HepG2 (cell line): ENCODE data around the gene ARHGAP23. TPM values are rescaled to one million over a fixed set of nuclear protein-coding genes. Genes with fewer than 3 reads are reported as not detected.

Source experiments
- ATAD3A ChIP-seq: sonication (generic); formaldehyde crosslinking; IDR thresholded peaks from 2 replicates; pipeline ENCODE4 v1.4.0; 2020; ENCODE audit warnings: missing genetic modification reagents
- CENPX ChIP-seq: sonication (generic); formaldehyde crosslinking; IDR thresholded peaks from 2 replicates; pipeline ENCODE4 v1.9.0; 2021; ENCODE audit warnings: mild to moderate bottlenecking, missing genetic modification reagents, moderate library complexity
- ELF3 ChIP-seq: IDR thresholded peaks from 2 replicates; pipeline ENCODE4 v1.6.1; 2016; ENCODE audit warnings: missing genetic modification reagents, missing compliant biosample characterization
- HOXA9 ChIP-seq: sonication (generic); formaldehyde crosslinking; IDR thresholded peaks from 2 replicates; pipeline ENCODE4 v1.8.1; 2022; ENCODE audit warnings: missing genetic modification reagents, mild to moderate bottlenecking, moderate library complexity, borderline replicate concordance
- JDP2 ChIP-seq: sonication (generic); formaldehyde crosslinking; IDR thresholded peaks from 2 replicates; pipeline ENCODE4 v1.8.1; 2022; ENCODE audit warnings: missing genetic modification reagents, borderline replicate concordance
- MTF2 ChIP-seq: sonication (generic); formaldehyde crosslinking; IDR thresholded peaks from 2 replicates; pipeline ENCODE4 v1.5.0; 2020; ENCODE audit warnings: missing genetic modification reagents, borderline replicate concordance
- NCOR1 ChIP-seq: fragments of 200-600 bp; sonication (generic); IDR thresholded peaks from 2 replicates; pipeline ENCODE4 v1.7.0; 2017; ENCODE audit warnings: antibody characterized with exemption, low read length, borderline replicate concordance
- NR2F6 ChIP-seq, 2 experiments: IDR thresholded peaks; 2 replicates each; pipeline ENCODE4 v1.6.1; 2016; ENCODE audit warnings: antibody characterized with exemption in 1 of 2, mild to moderate bottlenecking in 1 of 2
- PBX2 ChIP-seq: IDR thresholded peaks from 2 replicates; pipeline ENCODE4 v1.6.1; 2016; ENCODE audit warnings: control low read depth
- RXRB ChIP-seq: IDR thresholded peaks from 2 replicates; pipeline ENCODE4 v1.6.1; 2016; ENCODE audit warnings: borderline replicate concordance, missing genetic modification reagents, missing compliant biosample characterization
- SRY ChIP-seq: sonication (generic); formaldehyde crosslinking; IDR thresholded peaks from 2 replicates; pipeline ENCODE4 v1.8.0; 2022; ENCODE audit warnings: mild to moderate bottlenecking, missing genetic modification reagents
- TBL1XR1 ChIP-seq: fragments of 150-350 bp; IDR thresholded peaks from 2 replicates; pipeline ENCODE4 v1.6.1; 2014; ENCODE audit warnings: borderline replicate concordance, low read length; ENCODE audit not compliant: partially characterized antibody
- TFAP4 ChIP-seq: sonication (generic); IDR thresholded peaks from 2 replicates; pipeline ENCODE4 v1.6.1; 2016; ENCODE audit warnings: low read depth, borderline replicate concordance
- XRCC5 ChIP-seq: fragments of 200-400 bp; formaldehyde crosslinking; optimal IDR thresholded peaks from 2 replicates; pipeline ENCODE3; 2017; ENCODE audit warnings: mild to moderate bottlenecking, low read length
- ZBTB25 ChIP-seq: IDR thresholded peaks from 2 replicates; pipeline ENCODE4 v1.6.1; 2018; ENCODE audit warnings: missing genetic modification reagents
- ZFP36 ChIP-seq: fragments of 150-350 bp; IDR thresholded peaks from 2 replicates; pipeline ENCODE4 v1.6.1; 2018; ENCODE audit warnings: borderline replicate concordance, low read length, low read depth; ENCODE audit not compliant: partially characterized antibody
- ZKSCAN8 ChIP-seq: IDR thresholded peaks from 2 replicates; pipeline ENCODE4 v1.6.1; 2016; ENCODE audit warnings: borderline replicate concordance, missing genetic modification reagents, missing compliant biosample characterization
- ZMAT3 ChIP-seq: sonication (generic); formaldehyde crosslinking; conservative IDR thresholded peaks from 2 replicates; pipeline ENCODE4 v1.7.0; 2021; ENCODE audit warnings: missing genetic modification reagents
- ZMAT5 ChIP-seq: sonication (generic); formaldehyde crosslinking; IDR thresholded peaks from 2 replicates; pipeline ENCODE4 v1.5.0; 2020; ENCODE audit warnings: mild to moderate bottlenecking, low read depth, missing genetic modification reagents, borderline replicate concordance
- ZNF33A ChIP-seq: sonication (generic); formaldehyde crosslinking; IDR thresholded peaks from 2 replicates; pipeline ENCODE4 v1.5.1; 2020; ENCODE audit warnings: missing genetic modification reagents, mild to moderate bottlenecking, moderate library complexity, borderline replicate concordance
- ZNF687 ChIP-seq: sonication (generic); formaldehyde crosslinking; IDR thresholded peaks from 2 replicates; pipeline ENCODE4 v1.5.1; 2020; ENCODE audit warnings: mild to moderate bottlenecking, missing genetic modification reagents, moderate library complexity
- ZSCAN30 ChIP-seq: sonication (generic); formaldehyde crosslinking; IDR thresholded peaks from 2 replicates; pipeline ENCODE4 v1.5.0; 2020; ENCODE audit warnings: mild to moderate bottlenecking, missing genetic modification reagents
- polyA plus RNA-seq, 8 experiments: library from polyadenylated mRNA; depleted of rRNA in 3 of 8; stranded (reverse) in 7 of 8; unstranded in 1 of 8; fragments of >200 nt; fragmentation: Illumina TruSeq in 4 of 8; extraction: Trizol in 4 of 8; gene quantifications; 2 replicates each; pipeline versions ENCODE4 v1.2.1 to v1.2.3, GENCODE V29; 2011 to 2016; ENCODE audit warnings: low read depth in 4 of 8, missing spikeins in 1 of 8, mixed read lengths in 1 of 8; ENCODE audit not compliant: insufficient read depth in 1 of 8
- total RNA-seq, 5 experiments: library from RNA; depleted of rRNA; stranded (reverse); fragments of >200 nt; fragmentation: Illumina TruSeq; extraction: Trizol; gene quantifications; 2 replicates each; pipeline ENCODE4 v1.2.3, GENCODE V29; 2016; ENCODE audit warnings: low read depth in 1 of 5

Gene ARHGAP23
- total and polyA plus RNA-seq, 2 of the 13 experiments (the other 11 are each of a cell fraction or from before 2014, with no cell fraction given) = 0.03 TPM; not detected in 1

- TF ChIP-seq SRY (CRISPR knock-in tag) = no peak
- no peak for TF ChIP-seq PBX2 (CRISPR knock-in tag)
- TF ChIP-seq CENPX = no peak
- TF ChIP-seq ZMAT3 = no peak
- no peak for TF ChIP-seq NCOR1
- TF ChIP-seq ZBTB25 (CRISPR knock-in tag) = peak; percentile 87
- no peak for TF ChIP-seq TFAP4
- no peak for TF ChIP-seq ZSCAN30
- TF ChIP-seq ZNF33A (CRISPR knock-in tag) = no peak
- TF ChIP-seq ELF3 = peak; percentile 76
- TF ChIP-seq ZMAT5 = no peak
- no peak for TF ChIP-seq ZKSCAN8 (CRISPR knock-in tag)
- no peak for TF ChIP-seq JDP2 (CRISPR knock-in tag)
- no peak for TF ChIP-seq HOXA9 (CRISPR knock-in tag)
- TF ChIP-seq ATAD3A (CRISPR knock-in tag) = no peak
- no peak for TF ChIP-seq NR2F6 (IDR thresholded peaks at IDR 0.05)
- TF ChIP-seq NR2F6 (CRISPR knock-in tag; IDR thresholded peaks at IDR 0.05) = peak; percentile 53; the same call in 1 of the 2 replicates
- TF ChIP-seq XRCC5 = peak; percentile 99
- TF ChIP-seq ZNF687 (CRISPR knock-in tag) = peak; percentile 91
- 0 out of 2 replicates have a peak, but pooled peaks have one; percentile 22 for TF ChIP-seq MTF2 (CRISPR knock-in tag)
- no peak for TF ChIP-seq ZFP36
- no peak for TF ChIP-seq TBL1XR1
- TF ChIP-seq RXRB (CRISPR knock-in tag) = peak; percentile 50; the same call in 1 of the 2 replicates
These were observed 129.8 kb downstream of the ARHGAP23 start (continued) for GRCh38 chr17:38557836-38558727.
